ENCODE measurements around the gene BCL2L1. TPM values are rescaled to one million over a fixed set of nuclear protein-coding genes. Genes with fewer than 3 reads are reported as not detected.
A peak's percentile ranks its signal among the peaks of the same experiment; 100 is the strongest.
"Not testable (repeated sequence)": the region's sequence is repeated elsewhere in the genome, so short reads cannot be mapped to it uniquely, and the experiment has no call there.

The BCL2L1 gene
- total and polyA plus RNA-seq, 2 experiments from 2014 or later: 42.4 to 110 TPM

DNA sequence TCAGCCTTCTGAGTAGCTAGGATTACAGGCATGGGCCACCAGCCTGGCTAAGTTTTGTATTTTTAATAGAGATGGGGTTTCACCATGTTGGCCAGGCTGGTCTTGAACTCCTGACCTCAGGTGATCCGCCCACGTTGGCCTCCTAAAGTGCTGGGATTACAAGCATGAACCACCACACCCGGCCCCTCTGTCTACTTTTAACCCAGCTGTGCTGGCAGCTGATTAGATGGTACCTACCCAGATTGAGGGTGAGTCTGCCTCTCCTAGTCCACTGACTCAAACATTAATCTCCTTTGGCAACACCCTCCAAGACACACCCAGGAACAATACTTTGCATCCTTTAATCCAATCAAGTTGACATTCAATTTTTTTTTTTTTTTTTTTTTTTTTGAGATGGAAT, 74.6 kb downstream of the BCL2L1 start:
- DNase-seq (ENCODE audit: low spot score); H3K4me2 ChIP-seq; H3K27me3 Mint-ChIP-seq (ENCODE audit: insufficient read depth, low read depth, poor library complexity); H3K27ac ChIP-seq (ENCODE audit: low read depth); H3K36me3 ChIP-seq (ENCODE audit: insufficient read depth); H3K27ac Mint-ChIP-seq; H3K9me2 ChIP-seq (ENCODE audit: insufficient read depth); ATAC-seq; H3K36me3 Mint-ChIP-seq (ENCODE audit: low read depth); H3K79me2 ChIP-seq (replicated peaks; ENCODE audit: insufficient read depth); H4K20me1 ChIP-seq (replicated peaks; ENCODE audit: insufficient read depth); H3K9me3 Mint-ChIP-seq; H2AFZ ChIP-seq; H3K27me3 ChIP-seq (ENCODE audit: insufficient read depth); H3K4me1 Mint-ChIP-seq; H3K4me1 ChIP-seq (ENCODE audit: insufficient read depth); H3K4me3 ChIP-seq; H3F3A ChIP-seq (replicated peaks; ENCODE audit: low read depth); H3K4me3 Mint-ChIP-seq: not testable (repeated sequence)

DNA sequence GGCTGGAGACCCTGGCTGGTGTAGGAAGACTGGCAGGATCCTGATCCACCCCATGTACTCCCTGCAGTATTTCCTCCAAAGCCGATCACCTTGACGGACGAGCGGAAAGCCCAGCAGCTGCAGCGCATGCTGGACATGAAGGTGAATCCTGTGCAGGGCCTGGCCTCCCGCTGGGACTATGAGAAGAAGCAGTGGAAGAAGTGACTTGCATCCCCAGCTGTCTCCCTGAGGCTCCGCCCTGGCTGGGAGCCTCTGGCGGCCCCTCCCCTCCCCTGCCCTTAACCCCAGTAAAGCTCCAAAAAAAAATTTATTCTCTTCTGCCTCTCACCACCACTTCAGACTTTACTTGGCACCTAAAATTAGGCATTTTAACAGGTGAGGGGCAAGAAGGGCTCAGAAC, 78.0 kb downstream of the BCL2L1 start:
- H3K9me2 ChIP-seq (ENCODE audit: insufficient read depth): no peaks in the 10 kb centered on the region
- TF ChIP-seq EZH2phosphoT487 (IDR thresholded peaks at IDR 0.05; ENCODE audit: unreplicated experiment) (no peak), NANOG (IDR thresholded peaks at IDR 0.05; ENCODE audit: borderline replicate concordance) (no peak), ZNF114 (CRISPR knock-in tag; IDR thresholded peaks at IDR 0.05) (no peak), ZNF331 (CRISPR knock-in tag; IDR thresholded peaks at IDR 0.05; ENCODE audit: low read depth) (no peak)
- TF ChIP-seq, protein P1, sequence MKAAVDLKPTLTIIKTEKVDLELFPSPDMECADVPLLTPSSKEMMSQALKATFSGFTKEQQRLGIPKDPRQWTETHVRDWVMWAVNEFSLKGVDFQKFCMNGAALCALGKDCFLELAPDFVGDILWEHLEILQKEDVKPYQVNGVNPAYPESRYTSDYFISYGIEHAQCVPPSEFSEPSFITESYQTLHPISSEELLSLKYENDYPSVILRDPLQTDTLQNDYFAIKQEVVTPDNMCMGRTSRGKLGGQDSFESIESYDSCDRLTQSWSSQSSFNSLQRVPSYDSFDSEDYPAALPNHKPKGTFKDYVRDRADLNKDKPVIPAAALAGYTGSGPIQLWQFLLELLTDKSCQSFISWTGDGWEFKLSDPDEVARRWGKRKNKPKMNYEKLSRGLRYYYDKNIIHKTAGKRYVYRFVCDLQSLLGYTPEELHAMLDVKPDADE (IDR thresholded peaks at IDR 0.05): no peak
- TF ChIP-seq, protein P2, sequence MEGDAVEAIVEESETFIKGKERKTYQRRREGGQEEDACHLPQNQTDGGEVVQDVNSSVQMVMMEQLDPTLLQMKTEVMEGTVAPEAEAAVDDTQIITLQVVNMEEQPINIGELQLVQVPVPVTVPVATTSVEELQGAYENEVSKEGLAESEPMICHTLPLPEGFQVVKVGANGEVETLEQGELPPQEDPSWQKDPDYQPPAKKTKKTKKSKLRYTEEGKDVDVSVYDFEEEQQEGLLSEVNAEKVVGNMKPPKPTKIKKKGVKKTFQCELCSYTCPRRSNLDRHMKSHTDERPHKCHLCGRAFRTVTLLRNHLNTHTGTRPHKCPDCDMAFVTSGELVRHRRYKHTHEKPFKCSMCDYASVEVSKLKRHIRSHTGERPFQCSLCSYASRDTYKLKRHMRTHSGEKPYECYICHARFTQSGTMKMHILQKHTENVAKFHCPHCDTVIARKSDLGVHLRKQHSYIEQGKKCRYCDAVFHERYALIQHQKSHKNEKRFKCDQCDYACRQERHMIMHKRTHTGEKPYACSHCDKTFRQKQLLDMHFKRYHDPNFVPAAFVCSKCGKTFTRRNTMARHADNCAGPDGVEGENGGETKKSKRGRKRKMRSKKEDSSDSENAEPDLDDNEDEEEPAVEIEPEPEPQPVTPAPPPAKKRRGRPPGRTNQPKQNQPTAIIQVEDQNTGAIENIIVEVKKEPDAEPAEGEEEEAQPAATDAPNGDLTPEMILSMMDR (conservative IDR thresholded peaks at IDR 0.05; ENCODE audit: low read depth in 2 of 2): no peak
- TF ChIP-seq, protein P3, sequence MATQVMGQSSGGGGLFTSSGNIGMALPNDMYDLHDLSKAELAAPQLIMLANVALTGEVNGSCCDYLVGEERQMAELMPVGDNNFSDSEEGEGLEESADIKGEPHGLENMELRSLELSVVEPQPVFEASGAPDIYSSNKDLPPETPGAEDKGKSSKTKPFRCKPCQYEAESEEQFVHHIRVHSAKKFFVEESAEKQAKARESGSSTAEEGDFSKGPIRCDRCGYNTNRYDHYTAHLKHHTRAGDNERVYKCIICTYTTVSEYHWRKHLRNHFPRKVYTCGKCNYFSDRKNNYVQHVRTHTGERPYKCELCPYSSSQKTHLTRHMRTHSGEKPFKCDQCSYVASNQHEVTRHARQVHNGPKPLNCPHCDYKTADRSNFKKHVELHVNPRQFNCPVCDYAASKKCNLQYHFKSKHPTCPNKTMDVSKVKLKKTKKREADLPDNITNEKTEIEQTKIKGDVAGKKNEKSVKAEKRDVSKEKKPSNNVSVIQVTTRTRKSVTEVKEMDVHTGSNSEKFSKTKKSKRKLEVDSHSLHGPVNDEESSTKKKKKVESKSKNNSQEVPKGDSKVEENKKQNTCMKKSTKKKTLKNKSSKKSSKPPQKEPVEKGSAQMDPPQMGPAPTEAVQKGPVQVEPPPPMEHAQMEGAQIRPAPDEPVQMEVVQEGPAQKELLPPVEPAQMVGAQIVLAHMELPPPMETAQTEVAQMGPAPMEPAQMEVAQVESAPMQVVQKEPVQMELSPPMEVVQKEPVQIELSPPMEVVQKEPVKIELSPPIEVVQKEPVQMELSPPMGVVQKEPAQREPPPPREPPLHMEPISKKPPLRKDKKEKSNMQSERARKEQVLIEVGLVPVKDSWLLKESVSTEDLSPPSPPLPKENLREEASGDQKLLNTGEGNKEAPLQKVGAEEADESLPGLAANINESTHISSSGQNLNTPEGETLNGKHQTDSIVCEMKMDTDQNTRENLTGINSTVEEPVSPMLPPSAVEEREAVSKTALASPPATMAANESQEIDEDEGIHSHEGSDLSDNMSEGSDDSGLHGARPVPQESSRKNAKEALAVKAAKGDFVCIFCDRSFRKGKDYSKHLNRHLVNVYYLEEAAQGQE (IDR thresholded peaks at IDR 0.05; ENCODE audit: unreplicated experiment): no peak
- 0 out of 2 replicates have a peak overlapping the region, but pooled peaks have one; percentile 9 for H3K27ac ChIP-seq (ENCODE audit: low read depth)
- H3K79me2 ChIP-seq (replicated peaks; ENCODE audit: insufficient read depth): no peaks in the 10 kb centered on the region
- no peaks in the 10 kb centered on the region for H3K4me1 Mint-ChIP-seq
- DNase-seq (ENCODE audit: low spot score) (peak; percentile 22), ATAC-seq (peak; percentile 55)
- H3K27me3 ChIP-seq (ENCODE audit: insufficient read depth): no peaks in the 10 kb centered on the region
- H3K9me3 Mint-ChIP-seq: no peaks in the 10 kb centered on the region; the same call in 2 of the 3 replicates
- H3K36me3 ChIP-seq (ENCODE audit: insufficient read depth): no peaks in the 10 kb centered on the region
- H3F3A ChIP-seq (replicated peaks; ENCODE audit: low read depth): peaks cover 8% of the 10 kb centered on the region; the same call in 1 of the 2 replicates
- peaks cover 7% of the 10 kb centered on the region for H3K27me3 Mint-ChIP-seq (ENCODE audit: insufficient read depth, low read depth, poor library complexity)
- H3K27ac Mint-ChIP-seq: no peak overlapping the region
- H3K4me3 ChIP-seq: no peak overlapping the region
- H3K4me3 Mint-ChIP-seq: no peak overlapping the region
- H3K4me2 ChIP-seq: no peak overlapping the region
- no peaks in the 10 kb centered on the region; the same call in 1 of the 2 replicates for H4K20me1 ChIP-seq (replicated peaks; ENCODE audit: insufficient read depth)
- no peaks in the 10 kb centered on the region for H3K4me1 ChIP-seq (ENCODE audit: insufficient read depth)
- H3K36me3 Mint-ChIP-seq (ENCODE audit: low read depth): no peaks in the 10 kb centered on the region
- H2AFZ ChIP-seq: 0 out of 2 replicates have a peak overlapping the region, but pooled peaks have one; percentile 52

Measured in GM23338 (cell line).